GM13976 (cell line): Measurements from ENCODE around the gene SHISAL1.

Source experiments
- DNase-seq: peaks from one replicate; pipeline ENCODE4 v3.0.0; 2012; ENCODE audit warnings: low spot score
- in situ Hi-C: fragments of 300-500 bp; cut with MboI; formaldehyde crosslinking; loops from one replicate; pipeline ENCODE4 v1.12.0; 2022; ENCODE audit warnings: low sequenced_read_pairs, mixed read lengths, inconsistent platforms; ENCODE audit not compliant: unreplicated experiment
- TF ChIP-seq, protein P1 (sequence below): IDR thresholded peaks from 2 replicates; pipeline ENCODE4 v1.5.1; 2012; ENCODE audit warnings: borderline replicate concordance, mild to moderate bottlenecking; ENCODE audit not compliant: insufficient read depth; ENCODE audit errors: extremely low read depth, missing control alignments, control extremely low read depth

The SHISAL1 gene

DNA sequence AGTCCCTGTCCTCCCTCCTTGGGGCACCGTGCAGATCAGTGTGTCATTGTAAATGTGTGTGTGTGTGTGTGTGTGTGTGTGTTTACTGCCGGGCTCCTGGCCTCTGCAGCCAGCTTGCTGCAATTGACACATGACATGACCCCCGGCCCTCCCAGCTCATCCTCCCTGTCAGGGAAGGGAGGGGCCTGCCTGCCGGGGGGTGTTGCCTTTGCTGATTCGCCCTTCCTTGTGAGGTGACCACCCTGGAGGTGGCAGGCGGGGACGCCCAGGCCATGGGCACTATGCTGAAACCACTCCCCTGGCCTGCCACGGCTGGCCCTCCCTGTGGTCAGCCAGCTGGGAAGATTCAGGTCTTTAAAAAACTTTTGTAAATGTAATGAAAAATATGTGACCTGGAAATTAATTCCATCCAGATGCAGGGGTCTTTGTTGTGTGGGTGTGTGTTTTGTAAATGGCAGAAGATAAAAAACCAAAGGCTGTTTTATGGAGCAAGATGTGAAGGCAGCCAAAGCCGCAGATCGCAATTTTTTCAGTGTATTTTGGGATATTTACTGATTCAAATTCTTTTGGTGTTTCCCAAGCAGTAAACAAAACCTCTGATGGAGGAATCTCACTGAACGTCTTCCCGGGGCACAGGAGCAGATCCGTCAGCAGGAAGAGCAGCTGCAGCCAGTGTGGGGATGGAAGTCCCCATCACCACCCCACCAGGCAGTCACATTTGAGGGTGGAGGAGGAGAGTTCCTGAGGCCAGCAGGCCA is 23.2 kb downstream of the SHISAL1 start:
- in situ Hi-C loops, result no loop called here
- DNase-seq, result no peak

DNA sequence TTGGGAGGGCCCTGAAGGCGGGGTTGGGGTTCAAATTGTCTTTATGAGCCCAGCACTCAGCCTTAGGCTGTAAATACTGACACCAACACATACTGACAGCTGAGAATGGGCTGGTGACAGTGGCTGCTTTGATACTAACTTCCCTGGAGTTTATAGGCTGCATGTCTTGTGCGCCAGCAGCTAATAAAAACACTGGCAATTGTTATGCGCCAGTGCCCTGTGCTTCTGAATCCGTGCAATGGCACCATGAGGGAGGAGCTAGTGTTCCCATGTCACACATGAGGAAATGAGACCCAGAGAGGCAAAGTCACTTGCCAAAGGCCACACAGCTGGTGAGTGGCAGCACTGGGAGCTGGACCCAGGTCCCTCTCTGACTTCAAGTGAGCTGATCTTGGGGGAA is 23.8 kb downstream of the SHISAL1 start:
- no peak for DNase-seq
- in situ Hi-C loops, result no loop called here
- TF ChIP-seq, protein P1, sequence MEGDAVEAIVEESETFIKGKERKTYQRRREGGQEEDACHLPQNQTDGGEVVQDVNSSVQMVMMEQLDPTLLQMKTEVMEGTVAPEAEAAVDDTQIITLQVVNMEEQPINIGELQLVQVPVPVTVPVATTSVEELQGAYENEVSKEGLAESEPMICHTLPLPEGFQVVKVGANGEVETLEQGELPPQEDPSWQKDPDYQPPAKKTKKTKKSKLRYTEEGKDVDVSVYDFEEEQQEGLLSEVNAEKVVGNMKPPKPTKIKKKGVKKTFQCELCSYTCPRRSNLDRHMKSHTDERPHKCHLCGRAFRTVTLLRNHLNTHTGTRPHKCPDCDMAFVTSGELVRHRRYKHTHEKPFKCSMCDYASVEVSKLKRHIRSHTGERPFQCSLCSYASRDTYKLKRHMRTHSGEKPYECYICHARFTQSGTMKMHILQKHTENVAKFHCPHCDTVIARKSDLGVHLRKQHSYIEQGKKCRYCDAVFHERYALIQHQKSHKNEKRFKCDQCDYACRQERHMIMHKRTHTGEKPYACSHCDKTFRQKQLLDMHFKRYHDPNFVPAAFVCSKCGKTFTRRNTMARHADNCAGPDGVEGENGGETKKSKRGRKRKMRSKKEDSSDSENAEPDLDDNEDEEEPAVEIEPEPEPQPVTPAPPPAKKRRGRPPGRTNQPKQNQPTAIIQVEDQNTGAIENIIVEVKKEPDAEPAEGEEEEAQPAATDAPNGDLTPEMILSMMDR, result no peak

More for the DNA sequence above, 23.2 kb downstream of the SHISAL1 start:
- TF ChIP-seq, protein P1, result no peak

DNA sequence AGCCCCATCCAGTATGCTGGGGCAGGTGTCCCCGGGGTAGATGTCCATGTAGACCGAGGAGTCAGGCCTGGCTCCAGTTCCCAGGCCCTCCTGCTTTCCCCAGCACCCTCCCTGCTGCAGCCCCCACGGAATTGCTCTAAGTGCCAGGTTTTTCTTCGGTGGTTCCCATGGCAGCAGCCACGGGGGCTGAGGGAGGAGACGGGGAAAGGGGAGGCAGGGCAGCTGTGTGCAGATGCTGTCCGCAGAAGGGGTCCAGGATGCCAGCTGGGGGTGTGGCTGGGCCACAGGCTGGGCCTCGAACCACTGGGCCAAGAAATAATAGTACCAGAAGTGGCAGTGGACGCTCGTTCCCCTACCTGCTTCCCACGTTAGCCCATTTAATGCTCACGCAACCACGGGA is 25.0 kb downstream of the SHISAL1 start:
- DNase-seq, result no peak
- TF ChIP-seq, protein P1, result no peak
- in situ Hi-C loops, result no loop called here

DNA sequence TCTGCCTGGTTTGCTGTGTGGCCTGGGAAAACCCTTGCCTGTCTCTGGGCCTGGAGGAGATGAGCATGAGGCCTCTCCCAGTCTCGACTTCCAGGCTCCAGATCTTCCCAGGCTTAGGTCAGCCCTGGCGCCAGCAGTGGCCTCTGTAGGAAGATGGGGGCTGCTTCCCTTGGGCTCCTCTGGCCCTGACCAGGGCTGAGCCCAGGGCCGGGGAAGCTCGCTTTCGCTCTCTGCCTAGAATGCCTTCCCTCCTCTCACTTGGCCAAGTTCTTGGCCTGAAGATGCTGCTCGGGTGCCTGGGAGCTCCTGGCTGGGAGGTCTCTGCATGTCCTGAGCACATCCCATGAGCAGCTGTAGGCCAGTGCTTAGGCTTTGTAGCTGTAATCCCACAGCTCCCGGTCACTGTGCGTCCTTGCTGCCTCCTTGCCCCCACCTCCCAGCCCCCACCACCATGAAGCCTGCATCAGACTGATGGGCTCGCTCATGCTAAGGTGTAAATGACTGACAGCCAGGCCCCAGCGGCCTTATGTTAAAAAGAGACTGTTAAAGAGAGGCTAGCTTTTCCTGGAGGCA is 25.5 kb downstream of the SHISAL1 start:
- no peak for DNase-seq
- in situ Hi-C loops, result no loop called here
- TF ChIP-seq, protein P1, result no peak

DNA sequence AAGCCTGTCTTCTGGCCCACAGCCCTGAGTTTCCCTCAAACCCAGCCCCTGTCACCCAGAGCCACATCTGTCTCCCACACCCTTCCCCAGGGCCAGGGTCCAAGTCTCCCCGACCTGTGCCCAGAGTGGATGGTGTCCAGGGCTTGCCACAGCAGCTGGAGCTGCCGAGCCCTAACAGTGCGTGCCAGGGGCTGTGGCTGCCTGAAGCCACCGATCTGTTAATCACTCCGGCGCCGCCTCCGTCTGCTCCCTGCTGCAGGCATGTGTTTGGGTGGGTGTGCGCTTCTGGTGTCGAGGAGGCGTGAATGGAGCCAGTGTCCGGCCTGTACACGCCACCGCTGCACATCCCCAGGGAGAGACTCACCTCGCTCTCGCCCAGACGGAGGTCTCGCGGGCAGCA is 26.1 kb downstream of the SHISAL1 start:
- in situ Hi-C loops, result no loop called here
- TF ChIP-seq, protein P1, result no peak
- no peak for DNase-seq

DNA sequence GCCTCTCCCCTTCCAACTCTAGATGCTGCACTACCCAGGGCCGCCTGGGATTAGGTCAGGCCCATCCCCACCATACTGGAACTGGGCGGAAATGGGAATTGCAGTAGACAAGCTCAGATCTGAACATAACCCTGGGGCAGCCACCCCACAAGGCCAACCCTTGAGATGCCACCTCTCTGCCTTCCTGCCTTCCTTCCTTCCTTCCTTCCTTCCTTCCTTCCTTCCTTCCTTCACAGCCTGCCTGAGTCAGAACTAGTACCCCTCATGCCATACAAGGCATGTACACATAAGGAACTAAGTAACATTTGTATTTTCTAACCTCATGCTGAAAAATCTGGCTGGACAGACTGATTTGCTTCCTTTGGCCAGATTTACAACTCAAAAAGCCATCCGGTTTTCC is 28.0 kb downstream of the SHISAL1 start:
- TF ChIP-seq, protein P1, result no peak
- in situ Hi-C loops, result no loop called here
- no peak for DNase-seq
